GM12878 (cell line): ENCODE results near the gene HTT-AS.
"Not testable (repeated sequence)": the region's sequence is repeated elsewhere in the genome, so short reads cannot be mapped to it uniquely, and the experiment has no call there.

ENCODE experiments used
- CREB1 ChIP-seq: IDR thresholded peaks from 2 replicates; pipeline ENCODE4 v1.6.1; 2012; ENCODE audit warnings: low read depth, mild to moderate bottlenecking, inconsistent platforms
- HDAC2 ChIP-seq: fragments of 200-600 bp; sonication (generic); IDR thresholded peaks from 2 replicates; pipeline ENCODE4 v1.6.1; 2017
- HDGF ChIP-seq: fragments of 450-650 bp; IDR thresholded peaks from 2 replicates; pipeline ENCODE4 v1.6.1; 2016; ENCODE audit warnings: antibody characterized with exemption
- KAT2A ChIP-seq: conservative IDR thresholded peaks from 2 replicates; pipeline ENCODE4 v1.6.1; 2011; ENCODE audit warnings: low read depth, low read length; ENCODE audit not compliant: control insufficient read depth
- KDM1A ChIP-seq: fragments of 200-600 bp; sonication (generic); IDR thresholded peaks from 2 replicates; pipeline ENCODE4 v1.6.1; 2016; ENCODE audit warnings: borderline replicate concordance
- LARP7 ChIP-seq: fragments of 450-650 bp; IDR thresholded peaks from 2 replicates; pipeline ENCODE4 v1.6.1; 2017; ENCODE audit warnings: mild to moderate bottlenecking
- MXI1 ChIP-seq: fragments of 150-350 bp; IDR thresholded peaks from 2 replicates; pipeline ENCODE4 v1.6.1; 2011; ENCODE audit warnings: low read depth, mild to moderate bottlenecking, inconsistent platforms, low read length, improper control_type of control experiment
- NRF1 ChIP-seq: conservative IDR thresholded peaks from 2 replicates; pipeline ENCODE4 v1.6.1; 2011; ENCODE audit warnings: mild to moderate bottlenecking, low read depth, low read length, improper control_type of control experiment
- POLR2A ChIP-seq: IDR thresholded peaks from 2 replicates; pipeline ENCODE4 v1.6.1; 2011; ENCODE audit warnings: low read depth, mild to moderate bottlenecking, low read length
- POLR2AphosphoS5 ChIP-seq: IDR thresholded peaks from 2 replicates; pipeline ENCODE4 v1.6.1; 2011; ENCODE audit warnings: mild to moderate bottlenecking, low read length, inconsistent platforms
- SMC3 ChIP-seq: IDR thresholded peaks from 2 replicates; pipeline ENCODE4 v1.6.1; 2011; ENCODE audit warnings: low read length, improper control_type of control experiment, borderline replicate concordance
- TAF1 ChIP-seq: IDR thresholded peaks from 2 replicates; pipeline ENCODE4 v1.6.1; 2011; ENCODE audit warnings: mild to moderate bottlenecking, low read depth, low read length, borderline replicate concordance
- TF ChIP-seq, protein P1 (sequence below): IDR thresholded peaks from 2 replicates; pipeline ENCODE4 v1.6.1; 2012; ENCODE audit warnings: mild to moderate bottlenecking, low read depth, low read length
- TF ChIP-seq, protein P2 (sequence below), 3 experiments: IDR thresholded peaks in 2 of 3; conservative IDR thresholded peaks in 1 of 3; 2 replicates each; pipeline ENCODE4 v1.5.1; 2011; ENCODE audit warnings: low read depth in 3 of 3, low read length in 3 of 3, mild to moderate bottlenecking in 3 of 3, control low read depth in 2 of 3, moderate library complexity in 2 of 3, inconsistent platforms in 1 of 3, mixed read lengths in 1 of 3; ENCODE audit not compliant: control insufficient read depth in 2 of 3, insufficient read depth in 1 of 3; ENCODE audit errors: extremely low read depth in 1 of 3

DNA sequence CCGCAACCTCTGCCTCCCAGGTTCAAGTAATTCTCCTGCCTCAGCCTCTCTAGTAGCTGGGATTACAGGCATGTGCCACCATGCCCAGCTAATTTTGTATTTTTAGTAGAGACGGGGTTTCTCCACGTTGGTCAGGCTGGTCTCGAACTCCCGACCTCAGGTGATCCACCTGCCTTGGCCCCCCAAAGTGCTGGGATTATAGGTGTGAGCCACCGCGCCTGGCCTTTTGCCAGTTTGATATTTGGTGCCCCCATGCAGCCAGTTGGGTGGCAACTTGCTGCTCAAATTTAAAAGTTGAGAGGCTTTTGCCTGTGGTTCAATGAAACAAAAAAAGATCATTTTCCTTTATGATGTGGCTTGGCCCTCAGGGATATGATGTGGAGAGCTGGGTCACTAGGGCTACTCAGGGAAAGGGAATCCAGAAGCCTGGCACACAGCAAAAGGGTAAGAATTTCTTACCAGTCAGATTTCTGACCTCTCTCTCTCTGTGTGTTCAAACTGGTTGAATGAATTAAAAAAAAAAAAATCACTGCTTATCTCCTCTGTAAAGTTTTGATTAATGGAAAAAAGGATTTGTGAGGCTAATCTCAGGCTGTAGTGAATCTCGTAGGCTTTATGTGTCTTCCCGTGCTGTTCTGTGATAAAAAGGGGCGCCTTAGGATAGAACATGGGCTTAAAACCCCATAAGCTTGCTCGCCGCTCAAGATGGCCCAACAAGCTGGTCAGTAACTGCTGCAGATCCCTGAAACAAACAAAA lies 23.0 kb downstream of the HTT-AS start:
- TF ChIP-seq, protein P1, sequence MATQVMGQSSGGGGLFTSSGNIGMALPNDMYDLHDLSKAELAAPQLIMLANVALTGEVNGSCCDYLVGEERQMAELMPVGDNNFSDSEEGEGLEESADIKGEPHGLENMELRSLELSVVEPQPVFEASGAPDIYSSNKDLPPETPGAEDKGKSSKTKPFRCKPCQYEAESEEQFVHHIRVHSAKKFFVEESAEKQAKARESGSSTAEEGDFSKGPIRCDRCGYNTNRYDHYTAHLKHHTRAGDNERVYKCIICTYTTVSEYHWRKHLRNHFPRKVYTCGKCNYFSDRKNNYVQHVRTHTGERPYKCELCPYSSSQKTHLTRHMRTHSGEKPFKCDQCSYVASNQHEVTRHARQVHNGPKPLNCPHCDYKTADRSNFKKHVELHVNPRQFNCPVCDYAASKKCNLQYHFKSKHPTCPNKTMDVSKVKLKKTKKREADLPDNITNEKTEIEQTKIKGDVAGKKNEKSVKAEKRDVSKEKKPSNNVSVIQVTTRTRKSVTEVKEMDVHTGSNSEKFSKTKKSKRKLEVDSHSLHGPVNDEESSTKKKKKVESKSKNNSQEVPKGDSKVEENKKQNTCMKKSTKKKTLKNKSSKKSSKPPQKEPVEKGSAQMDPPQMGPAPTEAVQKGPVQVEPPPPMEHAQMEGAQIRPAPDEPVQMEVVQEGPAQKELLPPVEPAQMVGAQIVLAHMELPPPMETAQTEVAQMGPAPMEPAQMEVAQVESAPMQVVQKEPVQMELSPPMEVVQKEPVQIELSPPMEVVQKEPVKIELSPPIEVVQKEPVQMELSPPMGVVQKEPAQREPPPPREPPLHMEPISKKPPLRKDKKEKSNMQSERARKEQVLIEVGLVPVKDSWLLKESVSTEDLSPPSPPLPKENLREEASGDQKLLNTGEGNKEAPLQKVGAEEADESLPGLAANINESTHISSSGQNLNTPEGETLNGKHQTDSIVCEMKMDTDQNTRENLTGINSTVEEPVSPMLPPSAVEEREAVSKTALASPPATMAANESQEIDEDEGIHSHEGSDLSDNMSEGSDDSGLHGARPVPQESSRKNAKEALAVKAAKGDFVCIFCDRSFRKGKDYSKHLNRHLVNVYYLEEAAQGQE: not testable (repeated sequence)
- TF ChIP-seq, protein P2, sequence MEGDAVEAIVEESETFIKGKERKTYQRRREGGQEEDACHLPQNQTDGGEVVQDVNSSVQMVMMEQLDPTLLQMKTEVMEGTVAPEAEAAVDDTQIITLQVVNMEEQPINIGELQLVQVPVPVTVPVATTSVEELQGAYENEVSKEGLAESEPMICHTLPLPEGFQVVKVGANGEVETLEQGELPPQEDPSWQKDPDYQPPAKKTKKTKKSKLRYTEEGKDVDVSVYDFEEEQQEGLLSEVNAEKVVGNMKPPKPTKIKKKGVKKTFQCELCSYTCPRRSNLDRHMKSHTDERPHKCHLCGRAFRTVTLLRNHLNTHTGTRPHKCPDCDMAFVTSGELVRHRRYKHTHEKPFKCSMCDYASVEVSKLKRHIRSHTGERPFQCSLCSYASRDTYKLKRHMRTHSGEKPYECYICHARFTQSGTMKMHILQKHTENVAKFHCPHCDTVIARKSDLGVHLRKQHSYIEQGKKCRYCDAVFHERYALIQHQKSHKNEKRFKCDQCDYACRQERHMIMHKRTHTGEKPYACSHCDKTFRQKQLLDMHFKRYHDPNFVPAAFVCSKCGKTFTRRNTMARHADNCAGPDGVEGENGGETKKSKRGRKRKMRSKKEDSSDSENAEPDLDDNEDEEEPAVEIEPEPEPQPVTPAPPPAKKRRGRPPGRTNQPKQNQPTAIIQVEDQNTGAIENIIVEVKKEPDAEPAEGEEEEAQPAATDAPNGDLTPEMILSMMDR (IDR thresholded peaks at IDR 0.05 in 2 of 3, conservative IDR thresholded peaks at IDR 0.05 in 1 of 3; ENCODE audit: control insufficient read depth in 2 of 3, extremely low read depth in 1 of 3, insufficient read depth in 1 of 3, low read depth in 3 of 3, low read length in 3 of 3): not testable (repeated sequence)
- not testable (repeated sequence) for TF ChIP-seq KDM1A, NRF1, HDGF, HDAC2, TAF1, LARP7, POLR2AphosphoS5, KAT2A, MXI1, SMC3, POLR2A, CREB1
